ENCODE measurements around the gene KCNQ1. TPM values are rescaled to one million over a fixed set of nuclear protein-coding genes. Genes with fewer than 3 reads are reported as not detected.
A peak's percentile ranks its signal among the peaks of the same experiment; 100 is the strongest.

The KCNQ1 gene
- total and polyA plus RNA-seq, 2 of the 13 experiments (the other 11 are each of a cell fraction or from before 2014, with no cell fraction given): 0.02 to 0.08 TPM

DNA sequence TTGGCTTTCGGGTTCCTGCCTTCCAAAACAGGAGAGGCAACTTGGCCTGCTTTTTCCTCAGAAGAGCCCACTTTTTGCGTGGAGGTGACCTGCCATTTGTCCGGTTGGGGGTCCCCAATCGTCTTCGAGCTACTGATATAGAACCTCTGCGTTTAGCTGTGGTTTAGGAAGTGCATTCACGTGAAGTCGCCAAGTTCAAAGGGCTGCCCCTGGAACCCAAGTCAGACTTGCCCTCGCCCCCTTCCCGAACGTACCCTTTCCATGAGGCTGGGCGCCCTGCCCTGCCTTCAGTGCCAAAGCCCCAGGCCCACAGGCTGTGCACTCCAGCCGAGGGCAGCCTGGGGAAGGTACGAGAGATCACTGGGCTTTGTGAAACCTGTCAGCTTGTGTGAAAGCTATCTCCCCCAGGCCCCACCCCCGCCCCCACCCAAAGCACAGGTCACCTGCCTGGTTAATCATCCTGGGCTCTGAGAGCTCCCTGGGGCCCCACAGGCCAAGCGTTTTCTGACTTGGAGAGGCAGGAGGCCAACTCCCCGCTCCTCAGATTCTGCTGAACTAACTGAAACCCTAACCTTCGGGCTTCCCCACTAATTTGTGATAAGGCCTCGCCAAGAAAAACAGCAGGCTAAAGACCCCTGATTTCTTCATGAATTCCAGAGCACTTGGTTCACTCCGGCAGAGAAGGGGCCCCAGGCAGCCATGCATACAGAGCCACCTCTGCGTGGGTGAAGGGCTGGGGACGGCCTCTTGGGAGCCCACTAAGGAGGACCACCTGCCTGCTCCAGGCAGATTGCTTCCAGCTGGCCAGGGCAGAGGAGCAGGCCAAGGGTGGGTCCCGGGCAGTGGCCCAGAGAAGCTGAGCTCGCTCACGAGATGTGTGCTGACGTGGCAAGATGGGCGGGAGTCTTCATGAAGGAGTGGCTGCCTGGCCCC lies 280.8 kb downstream of the KCNQ1 start (continued):
- TF ChIP-seq, protein P1, sequence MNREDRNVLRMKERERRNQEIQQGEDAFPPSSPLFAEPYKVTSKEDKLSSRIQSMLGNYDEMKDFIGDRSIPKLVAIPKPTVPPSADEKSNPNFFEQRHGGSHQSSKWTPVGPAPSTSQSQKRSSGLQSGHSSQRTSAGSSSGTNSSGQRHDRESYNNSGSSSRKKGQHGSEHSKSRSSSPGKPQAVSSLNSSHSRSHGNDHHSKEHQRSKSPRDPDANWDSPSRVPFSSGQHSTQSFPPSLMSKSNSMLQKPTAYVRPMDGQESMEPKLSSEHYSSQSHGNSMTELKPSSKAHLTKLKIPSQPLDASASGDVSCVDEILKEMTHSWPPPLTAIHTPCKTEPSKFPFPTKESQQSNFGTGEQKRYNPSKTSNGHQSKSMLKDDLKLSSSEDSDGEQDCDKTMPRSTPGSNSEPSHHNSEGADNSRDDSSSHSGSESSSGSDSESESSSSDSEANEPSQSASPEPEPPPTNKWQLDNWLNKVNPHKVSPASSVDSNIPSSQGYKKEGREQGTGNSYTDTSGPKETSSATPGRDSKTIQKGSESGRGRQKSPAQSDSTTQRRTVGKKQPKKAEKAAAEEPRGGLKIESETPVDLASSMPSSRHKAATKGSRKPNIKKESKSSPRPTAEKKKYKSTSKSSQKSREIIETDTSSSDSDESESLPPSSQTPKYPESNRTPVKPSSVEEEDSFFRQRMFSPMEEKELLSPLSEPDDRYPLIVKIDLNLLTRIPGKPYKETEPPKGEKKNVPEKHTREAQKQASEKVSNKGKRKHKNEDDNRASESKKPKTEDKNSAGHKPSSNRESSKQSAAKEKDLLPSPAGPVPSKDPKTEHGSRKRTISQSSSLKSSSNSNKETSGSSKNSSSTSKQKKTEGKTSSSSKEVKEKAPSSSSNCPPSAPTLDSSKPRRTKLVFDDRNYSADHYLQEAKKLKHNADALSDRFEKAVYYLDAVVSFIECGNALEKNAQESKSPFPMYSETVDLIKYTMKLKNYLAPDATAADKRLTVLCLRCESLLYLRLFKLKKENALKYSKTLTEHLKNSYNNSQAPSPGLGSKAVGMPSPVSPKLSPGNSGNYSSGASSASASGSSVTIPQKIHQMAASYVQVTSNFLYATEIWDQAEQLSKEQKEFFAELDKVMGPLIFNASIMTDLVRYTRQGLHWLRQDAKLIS (CRISPR knock-in tag; IDR thresholded peaks at IDR 0.05): peak; percentile 3; the same call in 1 of the 2 replicates
- TF ChIP-seq, protein P2, sequence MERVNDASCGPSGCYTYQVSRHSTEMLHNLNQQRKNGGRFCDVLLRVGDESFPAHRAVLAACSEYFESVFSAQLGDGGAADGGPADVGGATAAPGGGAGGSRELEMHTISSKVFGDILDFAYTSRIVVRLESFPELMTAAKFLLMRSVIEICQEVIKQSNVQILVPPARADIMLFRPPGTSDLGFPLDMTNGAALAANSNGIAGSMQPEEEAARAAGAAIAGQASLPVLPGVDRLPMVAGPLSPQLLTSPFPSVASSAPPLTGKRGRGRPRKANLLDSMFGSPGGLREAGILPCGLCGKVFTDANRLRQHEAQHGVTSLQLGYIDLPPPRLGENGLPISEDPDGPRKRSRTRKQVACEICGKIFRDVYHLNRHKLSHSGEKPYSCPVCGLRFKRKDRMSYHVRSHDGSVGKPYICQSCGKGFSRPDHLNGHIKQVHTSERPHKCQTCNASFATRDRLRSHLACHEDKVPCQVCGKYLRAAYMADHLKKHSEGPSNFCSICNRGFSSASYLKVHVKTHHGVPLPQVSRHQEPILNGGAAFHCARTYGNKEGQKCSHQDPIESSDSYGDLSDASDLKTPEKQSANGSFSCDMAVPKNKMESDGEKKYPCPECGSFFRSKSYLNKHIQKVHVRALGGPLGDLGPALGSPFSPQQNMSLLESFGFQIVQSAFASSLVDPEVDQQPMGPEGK (CRISPR knock-in tag; IDR thresholded peaks at IDR 0.05): peak; percentile 81
- TF ChIP-seq, protein P3, sequence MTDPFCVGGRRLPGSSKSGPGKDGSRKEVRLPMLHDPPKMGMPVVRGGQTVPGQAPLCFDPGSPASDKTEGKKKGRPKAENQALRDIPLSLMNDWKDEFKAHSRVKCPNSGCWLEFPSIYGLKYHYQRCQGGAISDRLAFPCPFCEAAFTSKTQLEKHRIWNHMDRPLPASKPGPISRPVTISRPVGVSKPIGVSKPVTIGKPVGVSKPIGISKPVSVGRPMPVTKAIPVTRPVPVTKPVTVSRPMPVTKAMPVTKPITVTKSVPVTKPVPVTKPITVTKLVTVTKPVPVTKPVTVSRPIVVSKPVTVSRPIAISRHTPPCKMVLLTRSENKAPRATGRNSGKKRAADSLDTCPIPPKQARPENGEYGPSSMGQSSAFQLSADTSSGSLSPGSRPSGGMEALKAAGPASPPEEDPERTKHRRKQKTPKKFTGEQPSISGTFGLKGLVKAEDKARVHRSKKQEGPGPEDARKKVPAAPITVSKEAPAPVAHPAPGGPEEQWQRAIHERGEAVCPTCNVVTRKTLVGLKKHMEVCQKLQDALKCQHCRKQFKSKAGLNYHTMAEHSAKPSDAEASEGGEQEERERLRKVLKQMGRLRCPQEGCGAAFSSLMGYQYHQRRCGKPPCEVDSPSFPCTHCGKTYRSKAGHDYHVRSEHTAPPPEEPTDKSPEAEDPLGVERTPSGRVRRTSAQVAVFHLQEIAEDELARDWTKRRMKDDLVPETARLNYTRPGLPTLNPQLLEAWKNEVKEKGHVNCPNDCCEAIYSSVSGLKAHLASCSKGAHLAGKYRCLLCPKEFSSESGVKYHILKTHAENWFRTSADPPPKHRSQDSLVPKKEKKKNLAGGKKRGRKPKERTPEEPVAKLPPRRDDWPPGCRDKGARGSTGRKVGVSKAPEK (CRISPR knock-in tag; IDR thresholded peaks at IDR 0.05; ENCODE audit: borderline replicate concordance): 0 out of 2 replicates have a peak, but pooled peaks have one; percentile 22
- TF ChIP-seq, protein P4, sequence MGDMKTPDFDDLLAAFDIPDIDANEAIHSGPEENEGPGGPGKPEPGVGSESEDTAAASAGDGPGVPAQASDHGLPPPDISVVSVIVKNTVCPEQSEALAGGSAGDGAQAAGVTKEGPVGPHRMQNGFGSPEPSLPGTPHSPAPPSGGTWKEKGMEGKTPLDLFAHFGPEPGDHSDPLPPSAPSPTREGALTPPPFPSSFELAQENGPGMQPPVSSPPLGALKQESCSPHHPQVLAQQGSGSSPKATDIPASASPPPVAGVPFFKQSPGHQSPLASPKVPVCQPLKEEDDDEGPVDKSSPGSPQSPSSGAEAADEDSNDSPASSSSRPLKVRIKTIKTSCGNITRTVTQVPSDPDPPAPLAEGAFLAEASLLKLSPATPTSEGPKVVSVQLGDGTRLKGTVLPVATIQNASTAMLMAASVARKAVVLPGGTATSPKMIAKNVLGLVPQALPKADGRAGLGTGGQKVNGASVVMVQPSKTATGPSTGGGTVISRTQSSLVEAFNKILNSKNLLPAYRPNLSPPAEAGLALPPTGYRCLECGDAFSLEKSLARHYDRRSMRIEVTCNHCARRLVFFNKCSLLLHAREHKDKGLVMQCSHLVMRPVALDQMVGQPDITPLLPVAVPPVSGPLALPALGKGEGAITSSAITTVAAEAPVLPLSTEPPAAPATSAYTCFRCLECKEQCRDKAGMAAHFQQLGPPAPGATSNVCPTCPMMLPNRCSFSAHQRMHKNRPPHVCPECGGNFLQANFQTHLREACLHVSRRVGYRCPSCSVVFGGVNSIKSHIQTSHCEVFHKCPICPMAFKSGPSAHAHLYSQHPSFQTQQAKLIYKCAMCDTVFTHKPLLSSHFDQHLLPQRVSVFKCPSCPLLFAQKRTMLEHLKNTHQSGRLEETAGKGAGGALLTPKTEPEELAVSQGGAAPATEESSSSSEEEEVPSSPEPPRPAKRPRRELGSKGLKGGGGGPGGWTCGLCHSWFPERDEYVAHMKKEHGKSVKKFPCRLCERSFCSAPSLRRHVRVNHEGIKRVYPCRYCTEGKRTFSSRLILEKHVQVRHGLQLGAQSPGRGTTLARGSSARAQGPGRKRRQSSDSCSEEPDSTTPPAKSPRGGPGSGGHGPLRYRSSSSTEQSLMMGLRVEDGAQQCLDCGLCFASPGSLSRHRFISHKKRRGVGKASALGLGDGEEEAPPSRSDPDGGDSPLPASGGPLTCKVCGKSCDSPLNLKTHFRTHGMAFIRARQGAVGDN (CRISPR knock-in tag; IDR thresholded peaks at IDR 0.05): peak; percentile 68
- TF ChIP-seq, protein P5, sequence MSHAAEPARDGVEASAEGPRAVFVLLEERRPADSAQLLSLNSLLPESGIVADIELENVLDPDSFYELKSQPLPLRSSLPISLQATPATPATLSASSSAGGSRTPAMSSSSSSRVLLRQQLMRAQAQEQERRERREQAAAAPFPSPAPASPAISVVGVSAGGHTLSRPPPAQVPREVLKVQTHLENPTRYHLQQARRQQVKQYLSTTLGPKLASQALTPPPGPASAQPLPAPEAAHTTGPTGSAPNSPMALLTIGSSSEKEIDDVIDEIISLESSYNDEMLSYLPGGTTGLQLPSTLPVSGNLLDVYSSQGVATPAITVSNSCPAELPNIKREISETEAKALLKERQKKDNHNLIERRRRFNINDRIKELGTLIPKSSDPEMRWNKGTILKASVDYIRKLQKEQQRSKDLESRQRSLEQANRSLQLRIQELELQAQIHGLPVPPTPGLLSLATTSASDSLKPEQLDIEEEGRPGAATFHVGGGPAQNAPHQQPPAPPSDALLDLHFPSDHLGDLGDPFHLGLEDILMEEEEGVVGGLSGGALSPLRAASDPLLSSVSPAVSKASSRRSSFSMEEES (CRISPR knock-in tag; IDR thresholded peaks at IDR 0.05): peak; percentile 62; the same call in 1 of the 2 replicates
- TF ChIP-seq U2AF2 (IDR thresholded peaks at IDR 0.05; ENCODE audit: low read depth, low read length) (no peak), ZC3H4 (CRISPR knock-in tag; IDR thresholded peaks at IDR 0.05; ENCODE audit: borderline replicate concordance) (peak; percentile 66; the same call in 1 of the 2 replicates)
- TF ChIP-seq, protein P6, sequence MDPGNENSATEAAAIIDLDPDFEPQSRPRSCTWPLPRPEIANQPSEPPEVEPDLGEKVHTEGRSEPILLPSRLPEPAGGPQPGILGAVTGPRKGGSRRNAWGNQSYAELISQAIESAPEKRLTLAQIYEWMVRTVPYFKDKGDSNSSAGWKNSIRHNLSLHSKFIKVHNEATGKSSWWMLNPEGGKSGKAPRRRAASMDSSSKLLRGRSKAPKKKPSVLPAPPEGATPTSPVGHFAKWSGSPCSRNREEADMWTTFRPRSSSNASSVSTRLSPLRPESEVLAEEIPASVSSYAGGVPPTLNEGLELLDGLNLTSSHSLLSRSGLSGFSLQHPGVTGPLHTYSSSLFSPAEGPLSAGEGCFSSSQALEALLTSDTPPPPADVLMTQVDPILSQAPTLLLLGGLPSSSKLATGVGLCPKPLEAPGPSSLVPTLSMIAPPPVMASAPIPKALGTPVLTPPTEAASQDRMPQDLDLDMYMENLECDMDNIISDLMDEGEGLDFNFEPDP (CRISPR knock-in tag; conservative IDR thresholded peaks at IDR 0.05): 0 out of 2 replicates have a peak, but pooled peaks have one; percentile 30

Data from HepG2 (cell line).